ENCODE results near the gene PSMB10. TPM values are rescaled to one million over a fixed set of nuclear protein-coding genes. Genes with fewer than 3 reads are reported as not detected.
A peak's percentile ranks its signal among the peaks of the same experiment; 100 is the strongest.
"Not testable (repeated sequence)": the region's sequence is repeated elsewhere in the genome, so short reads cannot be mapped to it uniquely, and the experiment has no call there.

The PSMB10 gene
- total RNA-seq, 1 donor from 2014 or later, result 218 TPM

DNA sequence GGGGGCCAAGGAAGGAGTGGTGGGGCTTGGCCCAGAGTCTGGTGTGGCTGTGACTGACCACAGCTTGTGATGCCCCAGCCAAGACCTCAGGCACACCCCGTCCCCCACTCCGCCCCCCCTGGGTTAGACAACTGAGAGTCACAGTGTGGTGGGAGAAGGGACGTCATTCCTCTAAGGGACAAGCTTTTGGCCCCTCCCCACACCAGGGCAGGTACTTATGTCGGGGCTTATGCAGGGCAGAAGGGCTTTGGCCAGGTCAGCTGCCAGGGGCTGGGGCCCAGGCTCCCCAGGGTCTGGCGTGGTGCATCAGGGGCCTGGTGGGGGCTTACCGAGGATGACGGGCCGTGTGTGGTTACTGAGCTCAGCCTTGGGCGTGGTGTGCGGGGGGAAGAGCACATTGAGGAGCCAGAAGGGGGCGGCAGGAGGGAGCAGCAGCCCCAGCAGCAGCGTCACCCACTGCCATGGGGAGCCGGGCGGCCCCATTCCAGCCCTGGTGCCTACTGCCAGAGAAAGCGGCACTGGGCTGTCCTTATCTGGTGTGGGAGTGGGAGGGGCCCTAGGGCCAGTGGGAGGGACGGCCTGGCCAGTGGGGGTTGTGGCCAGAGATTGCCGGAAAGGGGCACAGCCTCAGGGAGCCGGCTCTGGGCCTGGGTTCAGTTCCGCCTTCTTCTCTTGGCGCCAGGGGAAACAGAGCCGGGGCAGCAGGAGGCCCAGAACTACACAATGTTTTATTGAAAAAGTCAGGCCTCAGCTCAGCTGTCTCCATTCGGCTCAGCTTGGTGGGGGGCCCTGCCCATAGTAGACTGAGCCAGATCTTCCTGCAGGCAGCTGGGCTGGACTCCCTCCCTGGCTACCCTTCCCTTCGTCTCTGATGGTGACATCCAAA lies 7.2 kb upstream of the PSMB10 start, which contains the start of gene LCAT:
TSS of gene LCAT (minus strand) at position 502 of the 886 bp plus-strand sequence. CDS start at position 483, 19 bp downstream.
- no peak for DNase-seq (ENCODE audit: low spot score)
- no peak within 1 kb of the TSS for H3K4me3 Mint-ChIP-seq
- intact Hi-C loops (cut with micrococcal nuclease), result no loop called here
- peaks cover 13% of the 10 kb centered on the region for H3K36me3 Mint-ChIP-seq (ENCODE audit: low read depth)
- peaks cover 25% of the 10 kb centered on the region for H3K4me1 Mint-ChIP-seq (ENCODE audit: low read depth)
- no peak within 1 kb of the TSS for H3K27ac Mint-ChIP-seq
- no peaks in the 10 kb centered on the region for H3K9me3 Mint-ChIP-seq
- H3K27me3 Mint-ChIP-seq (ENCODE audit: insufficient read depth), result no peaks in the 10 kb centered on the region

DNA sequence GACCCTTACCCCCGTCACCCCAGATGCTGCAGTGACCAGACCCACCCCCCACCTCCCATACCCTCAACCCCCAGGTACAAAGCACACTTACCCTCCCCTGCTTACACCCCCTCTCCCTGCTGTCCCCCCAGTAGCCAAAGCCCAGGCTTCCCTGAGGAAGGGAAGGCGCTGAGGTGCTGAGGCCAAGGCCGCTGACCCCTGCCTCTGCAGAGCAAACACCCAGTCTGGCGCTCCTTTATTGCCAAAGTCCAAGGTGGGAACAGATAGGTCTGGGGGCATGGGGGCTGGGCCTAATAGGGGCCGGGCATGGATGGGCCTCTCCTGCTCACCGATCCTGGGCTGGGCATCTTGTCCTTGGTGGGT lies 6.6 kb upstream of the PSMB10 start:
- no peaks in the 10 kb centered on the region for H3K27me3 Mint-ChIP-seq (ENCODE audit: insufficient read depth)
- no peak overlapping the region for H3K27ac Mint-ChIP-seq
- H3K4me3 Mint-ChIP-seq, result no peak overlapping the region
- H3K9me3 Mint-ChIP-seq, result no peaks in the 10 kb centered on the region
- H3K4me1 Mint-ChIP-seq (ENCODE audit: low read depth), result peaks cover 25% of the 10 kb centered on the region
- intact Hi-C loops (cut with micrococcal nuclease), result no loop called here
- H3K36me3 Mint-ChIP-seq (ENCODE audit: low read depth), result peaks cover 12% of the 10 kb centered on the region
- DNase-seq (ENCODE audit: low spot score), result no peak

- Mint-ChIP-seq H3K4me1 (ENCODE audit: low read depth) (peaks cover 25% of the 10 kb centered on the region), H3K27ac (no peak overlapping the region), H3K4me3 (no peak overlapping the region), H3K9me3 (no peaks in the 10 kb centered on the region), H3K36me3 (ENCODE audit: low read depth) (peaks cover 9% of the 10 kb centered on the region), H3K27me3 (ENCODE audit: insufficient read depth) (no peaks in the 10 kb centered on the region)
- intact Hi-C loops (cut with micrococcal nuclease), result no loop called here
- DNase-seq (ENCODE audit: low spot score), result no peak
These were observed 6.0 kb upstream of the PSMB10 start for GRCh38 chr16:67942510-67943255.

DNA sequence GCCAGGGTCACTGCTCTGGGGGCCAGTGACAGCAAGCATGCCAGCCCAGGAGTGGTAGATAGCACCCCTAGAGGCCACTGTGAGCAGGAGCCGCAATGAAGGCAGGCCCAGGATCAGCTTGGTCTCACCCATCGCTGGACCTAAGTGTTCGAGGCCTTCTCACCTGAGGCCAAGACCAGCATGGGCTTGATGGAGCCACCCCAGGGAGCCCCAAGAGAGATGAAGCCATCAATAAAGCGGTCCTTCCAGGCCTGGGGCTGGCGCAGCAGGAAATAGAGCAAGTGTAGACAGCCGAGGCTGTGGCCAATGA lies 5.5 kb upstream of the PSMB10 start:
- H3K27ac Mint-ChIP-seq, result peak overlapping the region; percentile 55
- H3K4me1 Mint-ChIP-seq (ENCODE audit: low read depth), result peaks cover 29% of the 10 kb centered on the region
- peaks cover 11% of the 10 kb centered on the region for H3K36me3 Mint-ChIP-seq (ENCODE audit: low read depth)
- no peaks in the 10 kb centered on the region for H3K9me3 Mint-ChIP-seq
- no peak for DNase-seq (ENCODE audit: low spot score)
- no peaks in the 10 kb centered on the region for H3K27me3 Mint-ChIP-seq (ENCODE audit: insufficient read depth)
- H3K4me3 Mint-ChIP-seq, result no peak overlapping the region
- intact Hi-C loops (cut with micrococcal nuclease), result no loop called here

- intact Hi-C loops (cut with micrococcal nuclease), result no loop called here
- Mint-ChIP-seq H3K27ac (peak overlapping the region; percentile 18), H3K4me1 (ENCODE audit: low read depth) (peaks cover 34% of the 10 kb centered on the region), H3K4me3 (no peak overlapping the region), H3K9me3 (no peaks in the 10 kb centered on the region), H3K27me3 (ENCODE audit: insufficient read depth) (no peaks in the 10 kb centered on the region), H3K36me3 (ENCODE audit: low read depth) (peaks cover 16% of the 10 kb centered on the region)
- DNase-seq (ENCODE audit: low spot score), result no peak
These were observed 5.0 kb upstream of the PSMB10 start for GRCh38 chr16:67941469-67942199.

DNA sequence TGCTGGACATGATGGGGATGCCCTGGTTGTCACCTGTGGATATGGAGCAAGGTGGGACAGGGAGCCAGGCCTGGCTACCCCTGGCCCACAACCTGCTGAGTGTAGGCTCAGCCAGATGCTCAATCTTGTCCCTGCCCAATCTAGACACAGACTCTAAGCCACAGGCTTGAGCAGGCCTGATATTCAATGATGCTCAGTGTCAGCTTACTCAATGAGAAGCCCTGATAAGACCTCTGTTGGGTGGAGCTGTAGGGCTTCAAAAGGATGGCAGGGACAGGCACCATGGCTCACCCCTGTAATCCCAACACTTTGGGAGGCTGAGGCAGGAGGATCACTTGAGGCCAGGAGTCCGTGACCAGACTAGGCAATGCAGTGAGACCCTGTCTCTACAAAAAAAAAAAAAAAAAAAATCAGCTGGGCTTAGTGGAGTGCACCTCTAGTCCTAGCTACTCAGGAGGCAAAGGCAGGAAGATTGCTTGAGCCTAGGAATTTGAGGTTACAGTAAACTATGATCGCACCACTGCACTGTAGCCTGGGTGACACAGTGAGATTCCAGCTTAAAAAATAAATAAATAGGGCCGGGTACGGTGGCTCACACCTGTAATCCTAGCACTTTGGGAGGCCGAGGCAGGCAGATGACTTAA lies 3.9 kb upstream of the PSMB10 start:
- Mint-ChIP-seq H3K9me3 (no peaks in the 10 kb centered on the region), H3K4me3 (no peak overlapping the region), H3K4me1 (ENCODE audit: low read depth) (peaks cover 34% of the 10 kb centered on the region), H3K27me3 (ENCODE audit: insufficient read depth) (no peaks in the 10 kb centered on the region), H3K36me3 (ENCODE audit: low read depth) (peaks cover 19% of the 10 kb centered on the region), H3K27ac (peak overlapping the region; percentile 76)
- DNase-seq (ENCODE audit: low spot score), result no peak
- intact Hi-C loops (cut with micrococcal nuclease), result no loop called here

DNA sequence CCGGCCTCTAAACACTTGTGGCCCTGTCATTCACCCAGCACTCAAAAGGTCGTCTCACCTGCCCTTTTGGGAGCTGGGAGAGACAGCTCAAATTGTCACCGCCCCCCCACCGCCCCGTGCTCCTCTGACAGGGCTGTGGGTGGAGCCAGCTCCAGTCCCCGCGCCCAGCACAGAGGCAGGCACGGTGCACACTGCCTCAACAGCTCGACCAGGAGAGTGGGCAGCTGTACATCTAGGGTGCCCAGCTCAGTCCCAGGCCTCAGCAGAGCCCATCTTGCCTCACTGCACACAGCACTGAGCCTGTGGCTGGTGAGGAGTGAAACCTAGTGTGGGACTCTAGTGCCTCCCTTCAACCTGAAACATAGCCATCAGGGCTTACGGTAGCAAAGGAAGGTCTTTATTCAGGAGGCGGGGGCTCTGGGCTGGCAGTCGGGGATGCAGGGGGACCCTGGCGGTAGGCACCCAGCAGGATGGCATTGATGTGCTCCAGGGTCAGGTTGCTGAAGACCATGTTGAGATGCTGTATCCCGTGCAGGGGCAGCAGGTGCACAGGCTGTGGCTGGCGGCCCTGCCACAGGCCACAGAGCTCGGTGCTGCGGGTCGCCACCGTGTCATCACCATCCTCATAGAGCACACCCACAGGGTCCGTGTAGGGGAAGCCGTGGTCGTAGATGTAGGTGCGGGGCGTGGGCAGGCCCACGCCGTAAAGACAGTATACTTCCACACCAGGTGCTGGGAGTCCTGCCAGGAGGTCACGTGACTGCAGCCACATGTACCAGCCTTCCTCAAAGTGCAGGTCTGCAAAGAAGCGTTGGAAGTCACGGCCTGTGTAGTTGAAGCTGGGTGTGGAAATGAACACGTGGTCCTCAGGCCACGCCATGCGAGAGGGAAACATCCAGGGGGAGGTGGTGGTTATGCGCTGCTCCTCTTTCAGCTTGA lies 3.1 kb upstream of the PSMB10 start:
- Mint-ChIP-seq H3K36me3 (ENCODE audit: low read depth) (peaks cover 27% of the 10 kb centered on the region), H3K27ac (peak overlapping the region; percentile 76), H3K4me3 (peak overlapping the region; percentile 33), H3K27me3 (ENCODE audit: insufficient read depth) (no peaks in the 10 kb centered on the region), H3K4me1 (ENCODE audit: low read depth) (peaks cover 42% of the 10 kb centered on the region), H3K9me3 (no peaks in the 10 kb centered on the region)
- intact Hi-C loops (cut with micrococcal nuclease), result loop anchor here (5.0 kb wide), 3 partner anchors 143 to 373 kb away; partner anchors contain the start of genes ESRP2, PRMT7 and SLC7A6OS
- no peak for DNase-seq (ENCODE audit: low spot score)

DNA sequence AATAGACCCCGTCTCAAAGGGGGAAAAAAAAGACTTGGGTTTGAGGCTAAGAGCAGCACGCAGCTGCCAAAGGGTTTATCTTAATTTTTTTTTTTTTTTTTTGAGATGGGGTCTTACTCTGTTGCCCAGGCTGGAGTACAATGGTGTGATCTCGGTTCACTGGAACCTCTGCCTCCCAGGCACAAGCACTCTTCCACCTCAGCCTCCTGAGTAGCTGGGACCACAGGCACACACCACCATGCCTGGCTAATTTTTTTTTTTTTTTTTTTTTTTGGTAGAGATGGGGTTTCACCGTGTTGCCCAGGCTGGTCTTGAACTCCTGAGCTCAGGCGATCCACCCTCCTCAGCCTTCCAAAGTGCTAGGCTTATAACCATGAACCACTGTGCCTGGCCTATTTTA lies 1.1 kb upstream of the PSMB10 start:
- Mint-ChIP-seq H3K27ac (peak overlapping the region; percentile 96), H3K4me1 (ENCODE audit: low read depth) (peaks cover 49% of the 10 kb centered on the region), H3K4me3 (peak overlapping the region; percentile 98), H3K36me3 (ENCODE audit: low read depth) (peaks cover 37% of the 10 kb centered on the region)
- intact Hi-C loops (cut with micrococcal nuclease), result loop anchor here (2.0 to 5.0 kb wide), 4 partner anchors 127 to 375 kb away; partner anchors contain the start of genes ESRP2, PRMT7 and SLC7A6OS
- not testable (repeated sequence) for DNase-seq (ENCODE audit: low spot score); H3K9me3 Mint-ChIP-seq; H3K27me3 Mint-ChIP-seq (ENCODE audit: insufficient read depth)

DNA sequence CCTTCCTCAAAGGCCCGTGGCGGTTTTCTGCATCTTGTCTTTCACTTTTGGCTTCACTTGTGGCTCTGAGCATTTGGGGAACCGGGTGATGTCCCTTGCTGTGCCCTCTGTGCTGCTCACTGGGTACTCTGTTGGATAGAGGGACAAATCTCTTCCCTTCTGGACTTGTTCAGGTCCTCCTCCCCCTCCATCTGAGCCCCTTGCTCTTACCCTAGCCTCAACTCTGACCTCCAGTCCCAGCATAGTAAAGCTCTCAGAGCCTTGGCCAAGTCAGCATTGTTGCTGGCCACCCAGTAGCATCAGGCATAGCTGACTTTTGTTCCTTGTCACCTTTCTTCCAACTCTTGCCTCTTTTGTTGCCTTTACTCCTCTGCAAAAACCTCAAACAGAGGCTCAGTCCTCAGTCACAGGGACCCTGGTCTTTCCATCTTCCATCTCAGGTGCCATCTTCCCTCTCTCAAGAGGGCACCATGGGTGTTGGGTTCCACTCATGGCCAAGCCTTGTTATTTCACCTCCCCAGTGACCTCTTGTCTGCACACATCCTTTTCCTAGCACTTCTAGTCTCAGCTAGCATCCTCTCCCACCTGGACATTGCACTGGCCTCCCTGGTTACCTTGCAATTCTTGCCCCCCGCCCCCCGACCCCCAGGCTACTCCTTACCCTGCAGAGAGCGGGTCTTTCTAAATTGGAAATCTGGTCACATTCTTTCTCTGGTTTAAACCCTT lies 393 bp upstream of the PSMB10 start:
- Mint-ChIP-seq H3K4me1 (ENCODE audit: low read depth) (peaks cover 46% of the 10 kb centered on the region), H3K27ac (peak overlapping the region; percentile 96), H3K4me3 (peak overlapping the region; percentile 98), H3K36me3 (ENCODE audit: low read depth) (peaks cover 38% of the 10 kb centered on the region), H3K27me3 (ENCODE audit: insufficient read depth) (no peaks in the 10 kb centered on the region), H3K9me3 (no peaks in the 10 kb centered on the region)
- intact Hi-C loops (cut with micrococcal nuclease), result loop anchor here (1.0 to 5.0 kb wide), 5 partner anchors 128 to 375 kb away; partner anchors contain the start of genes ACD, ESRP2, PARD6A and PRMT7
- peak; percentile 83 for DNase-seq (ENCODE audit: low spot score)

- Mint-ChIP-seq H3K27ac (peak overlapping the region; percentile 96), H3K4me3 (peak overlapping the region; percentile 98), H3K36me3 (ENCODE audit: low read depth) (peaks cover 37% of the 10 kb centered on the region), H3K27me3 (ENCODE audit: insufficient read depth) (no peaks in the 10 kb centered on the region), H3K9me3 (no peaks in the 10 kb centered on the region), H3K4me1 (ENCODE audit: low read depth) (peaks cover 37% of the 10 kb centered on the region)
- DNase-seq (ENCODE audit: low spot score), result peak; percentile 92
- intact Hi-C loops (cut with micrococcal nuclease), result loop anchor here (1.0 to 5.0 kb wide), 15 partner anchors 33 to 454 kb away; partner anchors contain the start of genes ACD, ATP6V0D1, CTCF and DDX28
These were observed 1.1 kb downstream of the PSMB10 start for GRCh38 chr16:67935402-67936123.

Data from activated T-helper 1 cell treated with anti-CD3 and anti-CD28 coated beads, Interleukin-12 subunit alpha, Interleukin-12 subunit beta, Interleukin-2, Interleukin-4 antibody, amounts not matched to agents 30 ng/mL and 10 ng/mL and 1 ng/mL, durations not matched to agents 14 hours and 24 hours and 36 hours (primary cell).